HG02943 (cell line): ENCODE measurements around the gene CIAO1.
"Not testable (repeated sequence)": the region's sequence is repeated elsewhere in the genome, so short reads cannot be mapped to it uniquely, and the experiment has no call there.

Experiments
- ATAC-seq: cut with Tn5 transposase; IDR thresholded peaks from one replicate; pipeline ENCODE4 v1.9.1; 2021; ENCODE audit warnings: mild to moderate bottlenecking, low read depth, moderate library complexity; ENCODE audit not compliant: unreplicated experiment

CIAO1 gene

DNA sequence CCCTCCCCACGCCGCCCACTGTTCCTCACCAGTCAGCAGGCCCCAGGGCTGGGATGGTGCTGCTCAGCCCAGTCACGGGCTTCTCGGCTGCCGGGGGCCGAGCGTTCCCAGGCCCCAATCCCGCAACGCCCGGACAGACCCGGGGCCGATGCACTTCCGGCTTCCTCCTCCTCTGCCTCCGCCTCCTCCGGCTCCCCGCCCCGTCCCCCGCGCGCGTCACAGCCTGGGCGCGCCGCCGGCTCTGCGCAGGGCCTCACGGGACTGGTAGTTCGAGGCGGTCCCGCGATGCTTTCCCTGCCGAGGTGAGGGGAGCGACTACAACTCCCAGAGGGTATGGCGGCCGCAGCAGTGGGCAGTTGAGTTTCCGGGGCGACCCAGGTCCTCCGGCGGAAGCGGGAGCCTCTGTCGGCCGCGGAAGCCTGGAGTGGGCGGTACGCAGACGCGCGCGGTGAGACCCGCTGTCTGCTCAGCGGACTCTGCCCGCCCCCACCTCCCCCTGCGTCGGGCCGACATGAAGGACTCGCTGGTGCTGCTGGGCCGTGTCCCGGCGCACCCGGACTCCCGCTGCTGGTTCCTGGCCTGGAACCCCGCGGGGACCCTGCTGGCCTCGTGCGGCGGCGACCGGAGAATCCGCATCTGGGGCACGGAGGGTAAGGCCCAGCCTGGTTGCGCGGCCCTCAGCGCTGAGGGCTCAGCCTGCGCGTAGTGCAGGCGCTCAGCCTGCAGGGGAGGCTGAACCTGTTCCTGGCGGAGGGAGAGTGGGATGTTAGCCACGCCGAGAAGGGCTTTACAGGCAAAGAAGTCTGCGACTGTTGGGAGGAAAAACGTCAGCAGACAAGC, at the start of gene CIAO1, which contains the start of gene TMEM127:
CIAO1 (plus strand) TSS at position 386 of the 840 bp plus-strand sequence; CDS start at position 512, 126 bp downstream.
TMEM127 (minus strand) TSS at position 158 of the 840 bp plus-strand sequence. CDS start 616 bp downstream, outside the sequence.
- ATAC-seq, result peak; percentile 83

DNA sequence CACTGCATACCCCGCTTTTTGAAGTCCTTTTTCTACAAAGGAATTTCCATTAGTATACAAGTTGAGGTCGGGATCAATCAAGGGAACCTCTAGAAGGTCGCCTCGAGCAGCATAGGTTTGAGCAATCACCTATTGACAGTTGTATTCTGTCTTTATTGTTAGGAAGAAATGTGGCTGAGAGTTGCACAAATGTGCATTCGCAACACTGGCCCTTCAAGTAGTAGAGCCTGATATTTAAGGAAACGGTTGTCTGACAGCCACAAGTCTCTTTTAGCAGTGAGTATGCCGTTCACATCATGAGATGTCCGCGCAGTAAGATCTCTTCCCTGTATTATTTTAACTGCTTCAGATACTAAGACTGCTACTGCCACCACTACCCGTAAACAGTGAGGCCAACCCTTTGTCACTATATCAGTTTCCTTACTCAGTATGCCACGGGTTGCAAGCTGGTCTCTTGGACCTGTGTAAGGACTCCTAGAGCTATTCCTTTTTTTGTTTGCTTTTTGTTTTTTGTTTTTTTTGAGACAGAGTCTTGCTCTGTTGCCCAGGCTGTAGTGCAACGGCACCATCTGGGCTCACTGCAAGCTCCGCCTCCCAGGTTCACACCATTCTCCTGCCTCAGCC, 47.4 kb upstream of the CIAO1 start:
- no peak for ATAC-seq

DNA sequence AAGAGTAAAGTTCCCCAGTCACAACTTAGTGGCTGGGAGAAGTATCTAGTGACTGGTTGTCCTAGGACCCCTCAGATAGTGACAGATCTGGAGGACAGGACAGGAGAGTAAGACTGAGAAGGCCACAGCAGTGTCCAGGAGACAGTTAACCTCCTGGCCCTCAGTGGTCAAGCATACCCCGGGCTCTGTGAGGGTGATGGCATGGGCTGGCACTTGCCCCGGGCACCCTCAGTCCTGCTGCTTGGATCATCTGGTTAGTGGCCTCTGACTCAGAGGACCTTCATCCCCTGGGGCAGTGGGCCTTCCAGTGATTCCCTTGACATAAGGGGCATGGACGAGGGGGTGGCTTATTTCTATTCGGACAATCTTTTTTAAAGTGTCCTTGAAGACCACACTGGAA, 46.1 kb upstream of the CIAO1 start:
- not testable (repeated sequence) for ATAC-seq

DNA sequence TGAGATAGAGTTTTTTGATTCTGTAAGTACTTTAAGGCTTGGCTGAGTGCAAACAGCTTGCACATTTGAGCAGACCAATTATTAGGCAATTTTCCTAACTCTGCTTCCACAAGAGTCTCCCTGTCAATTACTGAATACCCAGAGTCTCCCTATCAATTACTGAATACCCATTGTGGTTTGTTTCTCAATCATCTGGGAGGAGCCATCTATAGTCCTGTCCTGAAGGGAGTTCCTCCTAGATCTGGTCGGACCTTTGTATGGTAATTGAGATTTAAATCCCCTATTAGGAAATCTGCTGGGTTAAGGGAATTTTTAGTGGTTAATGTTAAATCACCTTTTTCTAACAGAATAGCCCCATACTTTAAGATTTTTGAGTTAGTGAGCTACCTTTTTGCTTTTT, 44.9 kb upstream of the CIAO1 start:
- not testable (repeated sequence) for ATAC-seq

DNA sequence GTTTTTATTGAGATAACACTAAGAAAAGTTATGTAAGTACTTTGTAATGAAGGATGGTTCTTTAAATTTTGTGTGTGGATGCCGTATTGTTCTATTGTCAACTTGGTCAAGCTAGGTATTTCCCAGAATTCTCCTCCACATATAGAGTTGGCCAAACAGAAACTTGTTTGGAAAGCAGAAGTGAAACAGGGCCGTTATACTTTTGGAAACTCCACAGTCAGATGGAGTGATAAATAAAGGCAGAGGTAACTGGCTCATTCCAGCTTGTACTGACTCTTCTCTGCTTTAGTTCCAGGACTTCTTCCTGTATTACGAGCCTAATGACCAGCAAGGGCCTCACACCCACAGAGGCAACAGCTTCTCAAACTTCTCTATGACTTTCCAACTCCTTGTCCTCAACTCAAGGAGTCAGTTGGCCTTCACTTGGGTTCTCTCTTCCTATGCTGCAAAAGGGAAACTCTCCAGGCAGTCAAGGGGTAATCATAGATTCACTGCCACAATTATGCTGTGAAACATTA, 41.0 kb upstream of the CIAO1 start:
- no peak for ATAC-seq

DNA sequence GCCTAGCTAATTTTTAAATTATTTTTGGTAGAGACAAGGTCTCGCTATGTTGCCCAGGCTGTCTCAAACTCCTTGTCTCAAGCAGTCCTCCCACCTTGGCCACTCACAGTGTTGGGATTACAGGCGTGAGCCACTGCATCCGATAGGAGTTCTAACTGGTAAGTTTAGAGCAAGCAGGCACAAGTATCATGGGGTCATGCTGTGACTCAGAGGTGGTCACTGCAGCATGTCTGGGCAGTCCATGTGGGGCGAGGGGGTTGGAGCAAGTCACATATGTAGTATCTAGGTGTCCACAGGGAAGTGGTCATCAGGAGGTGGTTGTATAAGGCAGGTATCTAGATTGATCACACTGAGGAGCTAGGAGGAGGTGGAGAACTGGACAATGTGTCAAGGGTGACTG, 34.7 kb upstream of the CIAO1 start:
- ATAC-seq, result no peak

DNA sequence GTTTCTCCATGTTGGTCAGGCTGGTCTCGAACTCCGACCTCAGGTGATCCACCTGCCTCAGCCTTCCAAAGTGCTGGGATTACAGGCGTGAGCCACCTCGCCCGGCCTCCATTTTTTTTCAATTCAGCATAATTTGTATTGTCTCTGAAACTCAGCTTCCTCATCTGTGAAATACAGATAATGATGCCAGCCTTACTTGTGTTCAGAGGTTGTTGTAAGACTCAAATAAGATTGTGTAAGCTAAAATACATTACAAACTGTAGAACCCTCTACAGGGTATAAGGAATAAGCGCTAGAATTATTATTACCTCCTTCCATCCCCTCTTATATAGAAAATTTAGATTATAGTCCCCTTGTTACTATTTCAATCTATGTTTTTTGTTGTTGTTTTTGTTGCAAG, 32.6 kb upstream of the CIAO1 start:
- ATAC-seq, result no peak

DNA sequence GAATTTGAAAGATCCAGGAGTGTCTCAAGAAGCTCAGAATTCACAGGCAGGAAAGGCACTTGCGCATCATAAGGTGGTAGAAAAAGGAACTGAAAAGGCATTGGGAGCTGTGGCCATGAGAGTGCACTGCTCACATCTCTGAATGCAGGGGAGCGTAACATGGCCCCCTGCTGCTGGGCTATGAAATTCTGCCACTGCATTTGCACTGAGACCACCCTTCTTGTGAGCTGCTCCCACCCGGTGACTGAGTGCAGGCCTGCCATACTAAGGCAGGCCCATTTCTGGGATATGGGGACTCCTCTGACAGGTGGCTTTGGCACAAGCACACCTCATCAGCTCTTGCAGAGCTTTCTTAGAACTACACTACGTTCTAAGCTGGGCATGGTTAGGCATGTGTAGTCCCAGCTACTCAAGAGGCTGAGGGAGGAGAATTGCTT, 32.1 kb upstream of the CIAO1 start:
- peak; percentile 79 for ATAC-seq

DNA sequence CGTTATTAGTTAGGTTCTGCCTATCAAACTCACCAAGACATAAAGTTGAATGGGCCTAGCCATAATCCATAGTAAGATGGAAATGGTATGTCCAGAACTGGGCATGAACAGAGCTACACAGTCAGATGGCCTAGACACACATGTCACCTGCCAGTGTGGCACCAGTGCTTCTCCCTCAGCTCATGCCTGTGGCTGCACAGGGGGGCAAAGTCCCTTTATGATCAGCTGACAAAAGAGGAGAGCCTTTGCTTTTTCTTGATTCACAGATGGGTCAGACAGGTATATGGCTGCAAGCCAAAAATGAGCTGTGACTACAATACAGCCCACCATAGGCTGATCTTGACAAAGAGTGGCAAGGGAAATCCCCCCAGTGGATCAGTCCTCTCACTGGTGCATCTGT, 29.1 kb upstream of the CIAO1 start:
- no peak for ATAC-seq

DNA sequence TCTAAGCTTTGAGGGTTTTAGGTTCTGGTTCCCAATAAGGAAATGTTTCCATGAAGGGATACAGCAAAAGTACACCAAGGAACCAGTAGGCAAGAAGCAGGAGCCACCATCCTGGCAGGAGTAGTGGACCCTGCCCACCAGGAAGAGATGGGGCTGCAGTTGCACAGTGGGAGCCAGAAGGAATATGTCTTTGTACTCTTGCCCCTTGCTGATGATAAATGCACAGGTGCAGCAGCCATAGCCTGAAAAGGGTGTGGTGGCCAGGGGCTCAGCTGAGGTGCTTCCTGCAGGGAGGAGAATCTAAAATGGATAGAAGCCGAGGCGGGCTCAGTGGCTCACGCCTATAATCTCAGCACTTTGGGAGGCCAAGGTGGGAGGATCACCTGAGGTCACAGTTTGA, 27.8 kb upstream of the CIAO1 start:
- ATAC-seq, result no peak

DNA sequence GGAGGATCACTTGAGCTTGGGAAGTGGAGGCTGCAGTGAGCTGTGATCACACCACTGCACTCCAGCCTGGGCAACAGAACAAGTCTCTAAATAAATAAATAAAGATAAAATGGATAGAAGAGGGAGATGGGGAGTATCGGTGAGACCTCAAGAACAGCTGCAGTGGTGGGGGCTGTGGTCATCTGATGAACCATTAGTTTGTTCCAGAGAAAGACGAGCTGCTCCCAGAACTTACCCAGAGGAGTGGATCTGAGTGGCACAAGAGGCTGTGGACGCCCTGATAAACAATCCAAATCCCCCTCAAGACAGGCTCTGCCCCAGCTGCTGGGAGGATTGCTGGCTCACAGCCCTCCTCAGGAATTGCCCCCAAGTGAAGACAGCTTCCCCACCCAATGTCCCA, 26.9 kb upstream of the CIAO1 start:
- no peak for ATAC-seq

DNA sequence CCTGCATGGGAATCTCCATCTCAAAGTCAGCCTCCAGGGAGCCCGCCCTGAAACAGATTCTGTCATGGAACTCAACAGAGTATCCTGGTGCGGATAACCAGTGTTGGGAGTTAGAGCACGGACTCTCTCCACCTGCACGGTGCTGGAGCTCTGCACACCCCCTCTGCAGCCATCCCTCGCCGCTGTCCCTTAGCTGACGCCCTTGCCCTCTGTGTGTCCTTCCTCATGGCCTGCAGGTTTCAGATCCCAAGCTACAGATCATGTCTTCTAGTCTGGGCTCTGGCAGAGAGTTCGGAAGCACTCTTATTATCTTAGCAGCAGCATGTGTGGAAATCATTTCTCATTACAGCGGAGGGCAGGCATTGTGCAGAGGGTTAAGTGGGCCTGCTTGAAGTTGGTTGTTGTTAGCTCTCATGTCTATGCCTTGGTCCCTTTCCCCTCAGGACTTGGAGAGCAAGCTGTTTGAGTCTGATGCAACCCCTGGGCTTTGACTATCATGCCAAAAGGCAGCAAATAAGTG, 26.2 kb upstream of the CIAO1 start:
- no peak for ATAC-seq

DNA sequence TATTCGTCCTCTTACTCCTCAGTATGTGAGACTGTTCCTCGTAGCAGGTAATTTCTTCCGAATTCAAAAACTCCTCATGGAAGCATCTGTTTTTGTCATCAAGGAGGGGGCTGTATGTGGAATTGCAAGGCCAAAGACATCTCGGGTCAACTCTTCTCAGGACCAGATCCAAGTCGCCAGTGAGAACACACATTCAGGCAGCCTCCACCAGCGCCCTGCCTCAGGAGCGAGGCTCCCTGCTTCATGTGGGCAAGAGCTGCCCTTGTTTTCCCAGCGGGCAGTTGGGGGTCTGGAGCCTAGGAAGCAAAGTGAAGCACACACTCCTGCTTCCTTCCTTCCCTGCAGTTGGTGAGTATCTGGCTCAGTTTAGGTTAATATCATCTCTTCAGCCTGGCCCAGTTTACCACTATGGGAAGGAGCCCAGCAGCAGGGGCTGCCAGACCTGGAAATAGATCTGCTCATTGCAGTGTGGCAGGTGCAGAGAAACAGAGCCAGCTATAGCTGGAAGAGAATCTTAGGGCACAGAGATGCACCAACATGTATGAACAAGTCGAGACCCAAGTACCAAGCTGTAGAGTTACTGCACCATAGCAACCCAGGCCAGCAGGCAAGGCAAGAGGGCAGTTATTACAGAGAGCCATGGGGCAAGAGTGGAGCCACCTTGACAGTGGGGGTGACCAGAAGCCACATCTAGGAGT, 25.5 kb upstream of the CIAO1 start:
- ATAC-seq, result no peak

DNA sequence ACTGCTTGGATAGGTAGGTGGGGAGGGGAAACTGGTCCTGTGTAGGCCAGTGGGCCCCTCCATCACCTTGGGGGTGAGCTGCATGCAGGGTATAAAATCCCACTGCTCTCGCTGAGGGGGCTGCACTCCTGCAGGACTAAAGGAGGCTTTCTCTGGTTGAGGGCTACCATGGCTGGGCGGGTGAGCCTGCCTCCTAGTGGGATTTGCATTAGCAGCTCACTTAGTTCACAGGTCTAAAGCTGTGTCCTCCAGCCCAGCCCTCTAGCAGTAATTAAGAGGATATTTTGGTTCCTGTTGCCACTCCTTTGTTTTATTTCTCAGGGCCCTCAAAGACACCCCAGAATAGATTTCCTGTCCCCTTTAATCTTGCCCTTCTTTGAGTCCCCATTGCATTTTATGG, 24.8 kb upstream of the CIAO1 start:
- no peak for ATAC-seq

DNA sequence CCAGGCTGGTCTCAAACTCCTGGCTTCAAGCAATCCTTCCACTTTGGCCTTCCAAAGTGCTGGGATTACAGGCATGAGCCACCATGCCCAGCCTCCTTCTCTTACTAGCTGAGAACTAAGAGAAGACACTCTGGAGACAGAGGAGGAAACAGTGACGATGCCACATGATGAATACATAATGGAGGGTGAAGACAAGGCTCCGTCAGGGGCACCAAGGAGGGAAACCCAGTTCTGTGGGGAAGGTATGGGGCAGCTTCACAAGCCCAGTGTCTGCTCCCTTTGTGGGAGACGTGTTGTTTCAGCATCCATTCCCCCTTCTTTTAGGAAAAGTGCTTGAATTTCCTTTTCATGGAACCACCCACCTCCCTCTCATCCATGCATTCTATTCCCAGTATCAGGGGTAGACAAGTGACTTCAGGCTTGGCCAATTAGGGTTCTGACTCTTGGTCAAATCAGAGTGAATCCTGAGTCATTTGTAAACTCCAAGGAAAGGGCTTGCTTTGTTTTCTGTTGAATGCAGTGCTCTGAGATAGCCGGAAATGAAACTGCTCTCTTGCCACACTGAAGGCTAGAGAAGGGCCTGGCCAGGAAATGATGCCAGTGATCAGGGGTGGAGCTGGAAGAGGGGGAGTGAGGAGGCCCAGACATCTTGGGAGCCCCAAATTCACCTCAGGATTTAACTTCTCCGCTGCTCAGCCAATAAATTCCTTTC, 24.0 kb upstream of the CIAO1 start:
- peak; percentile 83 for ATAC-seq

DNA sequence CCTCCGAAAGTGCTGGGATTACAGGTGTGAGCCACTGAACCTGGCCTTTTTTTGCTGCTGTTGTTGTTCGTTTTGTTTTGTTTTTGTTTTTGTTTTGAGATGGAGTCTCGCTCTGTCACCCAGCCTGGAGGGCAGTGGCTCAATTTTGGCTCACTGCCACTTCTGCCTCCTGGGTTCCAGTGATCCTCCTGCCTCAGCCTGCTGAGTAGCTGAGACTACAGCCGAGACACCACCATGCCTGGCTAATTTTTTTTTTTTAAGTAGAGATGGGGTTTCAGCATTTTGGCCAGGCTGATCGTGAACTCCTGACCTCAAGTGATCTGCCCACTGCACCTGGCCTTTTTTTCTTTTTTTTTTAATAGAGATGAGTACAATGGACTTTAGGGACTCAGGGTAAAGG, 22.2 kb upstream of the CIAO1 start:
- no peak for ATAC-seq

DNA sequence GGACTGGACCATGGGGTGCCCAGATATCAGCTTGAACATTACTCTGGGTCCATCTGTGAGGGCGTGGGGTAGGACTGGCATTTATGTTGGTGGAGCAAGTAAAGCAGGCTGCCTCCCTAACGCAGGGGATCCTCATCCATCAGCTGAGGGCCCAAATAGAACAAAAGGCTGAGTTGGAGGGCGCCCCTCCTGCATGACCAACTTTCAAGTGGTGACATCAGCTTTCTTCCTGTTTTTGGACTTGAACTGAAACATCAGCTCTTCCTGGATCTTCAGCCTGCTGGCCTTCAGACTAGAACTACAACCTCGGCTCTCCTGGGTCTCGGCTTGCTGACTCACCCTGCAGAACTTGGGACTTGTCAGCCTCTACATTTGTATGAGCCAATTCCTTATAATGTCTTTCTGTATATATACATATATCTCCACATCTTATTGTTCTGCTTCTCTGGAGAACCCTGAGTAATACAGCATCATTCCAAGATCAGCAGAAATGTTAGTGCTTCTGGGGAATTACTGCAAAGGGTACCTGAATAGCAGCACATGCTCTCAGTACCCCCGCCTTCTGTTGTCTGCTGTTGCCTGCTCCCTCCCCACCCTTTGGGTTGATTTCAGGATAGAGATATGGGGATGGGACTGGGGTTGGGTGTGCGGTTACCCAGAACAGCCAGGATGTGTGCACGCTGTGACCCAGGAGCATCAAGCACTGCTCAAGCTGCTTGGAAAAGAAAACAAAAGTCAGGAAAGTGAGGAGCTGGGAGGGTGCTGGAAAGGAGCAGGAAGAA, 20.2 kb upstream of the CIAO1 start:
- no peak for ATAC-seq

DNA sequence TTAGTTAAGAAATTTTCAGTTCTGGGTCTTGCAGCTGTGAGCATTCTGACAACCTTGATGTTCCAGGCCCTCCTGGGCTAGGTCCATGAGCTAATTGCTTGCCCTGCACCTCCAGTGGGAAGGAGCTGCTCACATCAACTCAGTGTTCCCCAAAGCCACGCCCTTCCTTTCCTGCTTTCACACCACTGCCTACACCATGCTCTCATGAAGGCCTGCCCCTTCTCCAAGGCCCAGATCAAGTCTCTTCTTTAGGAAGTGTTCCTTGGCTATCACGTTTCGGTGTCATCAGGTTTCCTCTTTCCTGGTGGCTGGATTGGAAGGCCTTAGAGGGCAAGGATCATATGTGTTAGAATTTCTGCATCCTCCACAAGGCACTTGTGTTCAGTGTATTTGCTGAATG, 19.0 kb upstream of the CIAO1 start:
- no peak for ATAC-seq

DNA sequence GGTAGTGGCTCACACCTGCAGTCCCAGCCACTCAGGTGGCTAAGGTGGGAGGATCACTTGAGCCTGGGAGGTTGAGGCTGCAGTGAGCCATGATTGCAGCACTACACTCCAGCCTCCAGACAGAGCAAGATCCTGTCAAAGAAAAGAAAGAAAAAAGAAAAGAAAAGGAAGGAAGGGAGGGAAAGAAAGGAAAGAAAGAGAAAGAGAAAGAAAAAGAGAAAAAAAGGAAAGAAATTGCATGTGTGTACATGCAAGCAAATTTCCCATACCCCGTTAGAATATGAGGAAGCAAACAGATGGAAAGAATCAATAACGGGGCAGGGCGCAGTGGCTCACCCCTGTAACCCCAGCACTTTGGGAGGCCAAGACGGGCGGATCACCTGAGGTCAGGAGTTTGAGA, 18.1 kb upstream of the CIAO1 start:
- ATAC-seq, result no peak
